Testis (tissue), 5 donors: ENCODE results near the gene SLC25A41. TPM values are rescaled to one million over a fixed set of nuclear protein-coding genes. Genes with fewer than 3 reads are reported as not detected.
A peak's percentile ranks its signal among the peaks of the same experiment; 100 is the strongest.

Experiments
- DNase-seq: peaks from one replicate; pipeline ENCODE4 v3.0.0-alpha.2; 2019
- H3K27ac ChIP-seq, 2 donors: fragments of 200-600 bp; sonication (generic); one replicate each; pipeline ENCODE4 v1.5.1; 2019
- H3K27me3 ChIP-seq: fragments of 200-600 bp; sonication (generic); one replicate; pipeline ENCODE4 v1.5.1; 2019
- H3K36me3 ChIP-seq: fragments of 200-600 bp; sonication (generic); one replicate; pipeline ENCODE4 v1.5.1; 2017; ENCODE audit warnings: low read depth; ENCODE audit errors: missing control alignments
- H3K4me1 ChIP-seq: fragments of 200-600 bp; sonication (generic); one replicate; pipeline ENCODE4 v1.5.1; 2019
- H3K4me3 ChIP-seq, 2 donors: fragments of 200-600 bp; sonication (generic); one replicate each; pipeline ENCODE4 v1.5.1; 2017 to 2019
- H3K9me3 ChIP-seq: fragments of 200-600 bp; sonication (generic); one replicate; pipeline ENCODE4 v1.5.1; 2017
- POLR2A ChIP-seq: fragments of 450-650 bp; IDR thresholded peaks from one replicate; pipeline ENCODE4 v1.6.1; 2017; ENCODE audit warnings: antibody characterized with exemption, mild to moderate bottlenecking, moderate library complexity
- WGBS, 2 donors: methylation state at CpG; one replicate each; pipeline ENCODE4 v1.1.5; 2018; 5-methylcytosine and 5-hydroxymethylcytosine counted together
- intact Hi-C: fragments of 100-400 bp; cut with DNase I; formaldehyde crosslinking; loops from one replicate; pipeline ENCODE4 v1.15.1; 2023; ENCODE audit warnings: low total_unique reads
- long read RNA-seq, 2 donors: transcript quantifications; one replicate each; lab custom pipeline, GENCODE V29; 2026
- polyA plus RNA-seq: library from polyadenylated mRNA; stranded (reverse); fragments of 350-450 nt; fragmentation: Illumina TruSeq; extraction: RNeasy Lipid Tissue Mini Kit (QIAGEN cat#74804); gene quantifications from one replicate; pipeline ENCODE4 v1.2.3, GENCODE V29; 2014; ENCODE audit warnings: low read depth, low replicate concordance; ENCODE audit not compliant: insufficient read depth
- total RNA-seq, 2 donors: library from RNA; depleted of rRNA; stranded (reverse); fragments of >200 nt; gene quantifications; one replicate each; pipeline ENCODE4 v1.2.3, GENCODE V29; 2016
- TF ChIP-seq, protein P1 (sequence below), 3 experiments: fragments of 450-650 bp in 2 of 3; fragments of 200-600 bp in 1 of 3; sonication (generic) in 1 of 3; IDR thresholded peaks; one replicate each; pipeline ENCODE4 v1.5.1; 2016 to 2019; ENCODE audit warnings: antibody characterized with exemption in 3 of 3, mild to moderate bottlenecking in 2 of 3, moderate library complexity in 1 of 3

SLC25A41 gene
- total RNA-seq (1 to 10 TPM; 3.2 to 3.9 TPM), polyA plus RNA-seq (7.6 TPM)
- long read RNA-seq, donor 1 = 0 reads
- long read RNA-seq, donor 2 = 0 reads

GRCh38 chr19:6433663-6434062 is at the start of gene SLC25A41:
Gene SLC25A41, minus strand, starts transcription at chr19:6433763. Its CDS starts 70 bp downstream, at chr19:6433693.
- DNase-seq = no peak
- Histone ChIP-seq H3K27me3 (no peaks in the 10 kb centered on the region), H3K27ac (no peak within 1 kb of the TSS), H3K4me3 (no peak within 1 kb of the TSS), H3K4me1 (no peaks in the 10 kb centered on the region), H3K9me3 (no peaks in the 10 kb centered on the region), H3K36me3 (no peaks in the 10 kb centered on the region)
- intact Hi-C loops = no loop called here
- TF ChIP-seq POLR2A = no peak
- TF ChIP-seq, protein P1, sequence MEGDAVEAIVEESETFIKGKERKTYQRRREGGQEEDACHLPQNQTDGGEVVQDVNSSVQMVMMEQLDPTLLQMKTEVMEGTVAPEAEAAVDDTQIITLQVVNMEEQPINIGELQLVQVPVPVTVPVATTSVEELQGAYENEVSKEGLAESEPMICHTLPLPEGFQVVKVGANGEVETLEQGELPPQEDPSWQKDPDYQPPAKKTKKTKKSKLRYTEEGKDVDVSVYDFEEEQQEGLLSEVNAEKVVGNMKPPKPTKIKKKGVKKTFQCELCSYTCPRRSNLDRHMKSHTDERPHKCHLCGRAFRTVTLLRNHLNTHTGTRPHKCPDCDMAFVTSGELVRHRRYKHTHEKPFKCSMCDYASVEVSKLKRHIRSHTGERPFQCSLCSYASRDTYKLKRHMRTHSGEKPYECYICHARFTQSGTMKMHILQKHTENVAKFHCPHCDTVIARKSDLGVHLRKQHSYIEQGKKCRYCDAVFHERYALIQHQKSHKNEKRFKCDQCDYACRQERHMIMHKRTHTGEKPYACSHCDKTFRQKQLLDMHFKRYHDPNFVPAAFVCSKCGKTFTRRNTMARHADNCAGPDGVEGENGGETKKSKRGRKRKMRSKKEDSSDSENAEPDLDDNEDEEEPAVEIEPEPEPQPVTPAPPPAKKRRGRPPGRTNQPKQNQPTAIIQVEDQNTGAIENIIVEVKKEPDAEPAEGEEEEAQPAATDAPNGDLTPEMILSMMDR (IDR thresholded peaks at IDR 0.05) = no peak
- WGBS, 2 donors = 81 to 85% methylated on average over 10 of the region's 10 CpGs

DNA sequence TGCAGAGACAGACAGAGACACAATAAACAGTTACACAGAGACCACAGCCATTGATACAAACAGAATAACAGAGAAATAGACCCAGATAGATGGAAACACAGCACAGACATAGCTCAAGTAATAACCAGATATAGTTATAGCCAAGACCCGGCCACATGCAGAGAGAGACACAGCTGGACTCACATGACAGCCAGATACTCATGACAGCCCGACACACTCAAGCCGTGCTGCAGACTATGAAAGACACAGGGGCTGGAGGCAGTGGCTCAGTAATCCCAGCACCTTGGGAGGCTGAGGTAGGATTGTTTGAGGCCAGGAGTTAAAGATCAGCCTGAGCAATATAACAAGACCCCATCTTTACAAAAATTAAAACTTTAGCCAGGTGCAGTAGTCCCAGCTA is 49.7 kb upstream of the SLC25A41 start:
- Histone ChIP-seq H3K9me3 (no peaks in the 10 kb centered on the region), H3K4me1 (no peaks in the 10 kb centered on the region), H3K27me3 (no peaks in the 10 kb centered on the region), H3K36me3 (no peaks in the 10 kb centered on the region), H3K4me3 (no peak overlapping the region), H3K27ac (no peak overlapping the region)
- no peak for DNase-seq
- intact Hi-C loops = no loop called here
- WGBS, 2 donors = 48 to 52% methylated on average over 3 of the region's 3 CpGs
- no peak for TF ChIP-seq POLR2A
- TF ChIP-seq, protein P1 (IDR thresholded peaks at IDR 0.05) = no peak

DNA sequence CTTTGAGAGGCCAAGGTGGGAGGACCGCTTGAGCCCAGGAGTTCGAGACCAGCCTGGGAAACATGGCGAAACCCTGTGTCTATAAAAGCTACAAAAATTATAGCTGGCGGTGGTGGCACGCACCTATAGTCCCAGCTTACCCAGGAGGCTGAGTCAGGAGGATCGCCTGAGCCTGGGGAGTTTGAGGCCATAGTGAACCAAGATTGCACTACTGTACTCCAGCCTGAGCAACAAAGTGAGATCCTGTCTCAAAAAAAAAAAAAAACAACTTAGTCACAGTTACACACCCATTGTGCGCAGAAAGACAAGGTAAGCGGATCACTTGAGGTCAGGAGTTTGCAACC is 48.8 kb upstream of the SLC25A41 start:
- DNase-seq = no peak
- Histone ChIP-seq H3K4me3 (no peak overlapping the region), H3K36me3 (no peaks in the 10 kb centered on the region), H3K9me3 (no peaks in the 10 kb centered on the region), H3K27ac (no peak overlapping the region), H3K4me1 (no peaks in the 10 kb centered on the region), H3K27me3 (no peaks in the 10 kb centered on the region)
- TF ChIP-seq, protein P1 (IDR thresholded peaks at IDR 0.05) = no peak
- TF ChIP-seq POLR2A = no peak
- WGBS, 2 donors = 96 to 97% methylated on average over 8 of the region's 8 CpGs
- intact Hi-C loops = no loop called here

DNA sequence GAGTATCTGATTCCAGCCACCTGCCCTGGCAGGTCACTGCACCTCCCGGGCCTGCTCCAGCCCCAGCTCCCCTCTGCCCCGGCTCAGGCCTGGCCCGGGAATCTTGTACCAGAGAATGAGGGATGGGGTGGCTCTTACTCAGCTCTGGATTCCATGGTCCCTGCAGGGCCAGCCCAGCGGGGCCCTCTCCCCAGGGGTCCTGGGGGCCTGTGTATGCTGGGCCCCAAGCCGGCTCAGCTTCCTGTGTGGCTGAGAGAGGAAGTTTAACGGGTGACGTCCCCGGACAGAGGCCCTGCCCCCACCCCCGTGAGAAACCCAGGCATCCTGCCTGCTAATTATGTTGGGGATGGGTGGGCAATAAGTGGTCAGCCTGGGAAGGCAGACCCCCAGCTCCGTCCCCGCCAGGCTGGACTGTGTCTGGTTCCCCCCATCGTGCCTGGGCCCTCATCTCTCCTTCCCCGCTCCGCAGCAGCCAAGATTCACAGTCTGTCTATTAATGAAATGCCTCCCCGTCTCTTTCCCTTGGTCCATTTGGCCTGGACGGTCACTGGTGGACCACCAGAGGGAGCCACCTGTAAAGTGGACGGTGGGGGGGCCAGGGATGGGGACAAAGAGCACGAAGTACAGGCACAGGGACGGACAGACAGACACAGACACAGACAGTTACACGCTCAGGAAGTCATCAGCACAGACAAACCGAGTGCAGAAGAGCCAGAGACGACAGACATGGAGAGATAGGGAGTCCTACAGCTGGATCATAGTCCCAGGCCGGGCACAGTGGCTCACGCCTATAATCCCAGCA is 48.2 kb upstream of the SLC25A41 start, which contains the start of gene DENND1C:
TSS of gene DENND1C (minus strand) at position 247 of the 802 bp plus-strand sequence. CDS start at position 155, 92 bp downstream.
- 45 to 66% methylated on average over 22 to 24 of the region's 24 CpGs for WGBS, 2 donors

More for the DNA sequence above, 48.2 kb upstream of the SLC25A41 start, which contains the start of gene DENND1C:
- Histone ChIP-seq H3K9me3 (no peaks in the 10 kb centered on the region), H3K27me3 (no peaks in the 10 kb centered on the region), H3K27ac (no peak within 1 kb of the TSS), H3K36me3 (no peaks in the 10 kb centered on the region), H3K4me3 (no peak within 1 kb of the TSS), H3K4me1 (no peaks in the 10 kb centered on the region)
- peak; percentile 40 for DNase-seq
- TF ChIP-seq POLR2A = no peak
- TF ChIP-seq, protein P1 (IDR thresholded peaks at IDR 0.05) = peak in 1 of 3 experiments; percentile 32
- intact Hi-C loops = no loop called here
